ENCODE results near the gene LRFN3.

GRCh38 chr19:35992907-35993765 is 57.0 kb downstream of the LRFN3 start:
- TF ChIP-seq POLR2A (IDR thresholded peaks at IDR 0.05) (no peak), CTCF (IDR thresholded peaks at IDR 0.05) (no peak)
